HG03103 (cell line): ENCODE data around the gene C4orf46.

Experiments
- ATAC-seq: cut with Tn5 transposase; IDR thresholded peaks from one replicate; pipeline ENCODE4 v1.9.1; 2021; ENCODE audit warnings: low read depth; ENCODE audit not compliant: unreplicated experiment

Gene C4orf46

DNA sequence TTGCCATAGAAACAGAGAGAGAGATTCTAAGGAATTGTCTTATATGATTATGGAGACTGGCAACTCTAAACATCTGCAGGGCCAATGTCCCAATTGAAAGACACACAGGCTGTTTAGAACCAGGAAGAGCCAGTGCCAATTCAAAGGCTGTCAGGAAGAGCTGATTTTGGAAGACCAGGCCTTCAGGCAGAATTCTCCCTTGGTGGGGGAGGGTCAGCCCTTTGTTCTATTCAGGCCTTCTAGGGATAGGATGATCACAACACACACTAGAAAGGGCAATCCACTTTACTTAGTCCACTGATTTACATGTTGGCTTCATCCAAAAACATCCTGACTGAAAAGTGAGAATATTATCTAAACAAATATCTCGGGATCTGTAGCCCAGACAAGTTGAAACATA is 15.2 kb downstream of the C4orf46 start:
- no peak for ATAC-seq

GRCh38 chr4:158652920-158653319 is 18.8 kb downstream of the C4orf46 start:
- ATAC-seq = no peak

DNA sequence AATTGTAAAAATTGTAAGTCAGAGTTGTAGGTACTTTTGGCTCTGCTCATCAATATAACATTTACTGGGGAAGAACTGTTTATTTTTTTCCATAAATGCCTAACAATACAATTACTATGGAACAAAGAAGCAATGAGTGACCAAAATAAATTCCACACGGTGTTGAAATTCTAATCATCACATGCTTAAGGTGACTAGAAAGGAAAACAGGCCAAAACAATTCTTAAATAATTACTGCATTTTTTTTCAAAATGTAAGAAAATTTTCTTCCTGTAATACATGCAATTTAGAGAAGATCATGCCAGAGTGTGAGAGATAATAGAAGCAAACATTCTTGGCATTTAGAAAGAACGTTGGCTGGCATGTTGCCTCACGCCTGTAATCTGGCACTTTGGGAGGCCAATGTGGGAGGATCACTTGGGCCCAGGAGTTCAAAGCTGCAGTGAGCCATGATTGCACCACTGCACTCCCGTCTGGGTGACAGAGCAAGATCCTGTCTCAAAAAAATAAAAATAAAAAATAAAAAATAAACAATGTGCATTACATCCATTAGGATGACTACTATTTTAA is 22.5 kb downstream of the C4orf46 start:
- ATAC-seq = no peak

DNA sequence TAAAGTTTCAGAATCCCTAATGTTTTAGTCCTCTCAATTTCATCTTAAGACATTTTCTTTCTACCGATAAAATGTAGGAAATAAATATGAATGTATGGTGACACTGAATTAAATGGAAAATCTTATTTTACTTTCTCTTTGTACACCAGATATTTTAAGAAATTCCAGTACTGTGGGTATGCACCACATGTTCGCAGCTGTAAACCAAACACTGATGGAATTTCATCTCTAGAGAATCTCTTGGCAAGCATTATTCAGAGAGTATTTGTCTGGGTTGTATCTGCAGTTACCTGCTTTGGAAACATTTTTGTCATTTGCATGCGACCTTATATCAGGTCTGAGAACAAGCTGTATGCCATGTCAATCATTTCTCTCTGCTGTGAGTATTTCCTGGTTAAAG is 26.9 kb downstream of the C4orf46 start:
- ATAC-seq = no peak

- ATAC-seq = no peak
Observed at GRCh38 chr4:158644356-158644755, 27.3 kb downstream of the C4orf46 start.

GRCh38 chr4:158636619-158637018 is 35.1 kb downstream of the C4orf46 start:
- ATAC-seq = no peak

- no peak for ATAC-seq
Observed at GRCh38 chr4:158630893-158631292, 40.8 kb downstream of the C4orf46 start.

- no peak for ATAC-seq
Observed at GRCh38 chr4:158625544-158625943, 46.1 kb downstream of the C4orf46 start.

- peak; percentile 90 for ATAC-seq
Observed at GRCh38 chr4:158624889-158625478, 46.7 kb downstream of the C4orf46 start.

GRCh38 chr4:158622251-158622650 is 49.4 kb downstream of the C4orf46 start:
- no peak for ATAC-seq

GRCh38 chr4:158621729-158622128 is 50.0 kb downstream of the C4orf46 start:
- no peak for ATAC-seq

DNA sequence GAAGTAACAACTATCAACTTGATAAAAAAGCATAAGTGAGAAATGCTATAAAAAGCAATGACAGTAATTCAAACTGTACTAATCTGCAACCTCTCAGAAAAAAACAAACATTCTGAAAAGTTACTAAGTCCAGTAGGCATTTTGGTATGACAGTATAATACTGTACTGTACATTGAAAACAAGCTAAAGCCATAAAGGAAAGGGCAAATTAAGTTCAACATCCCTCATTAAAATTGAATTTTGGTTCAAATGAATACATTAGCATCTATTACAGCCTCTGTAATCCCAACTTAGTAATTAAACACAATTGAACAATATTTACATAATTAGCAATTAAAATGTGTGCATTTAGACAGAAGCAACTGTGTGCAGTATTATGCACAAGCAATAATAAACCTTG is 53.7 kb downstream of the C4orf46 start:
- ATAC-seq = no peak
